Stomach (tissue), 9 donors: Measurements from ENCODE around the gene FAU. TPM values are rescaled to one million over a fixed set of nuclear protein-coding genes. Genes with fewer than 3 reads are reported as not detected.

ENCODE experiments used
- DNase-seq, 2 donors: peaks; one replicate each; pipeline versions ENCODE4 v3.0.0 to v3.0.0-alpha.2; 2013 to 2019
- H3K27ac ChIP-seq, 5 donors: fragments of 200-600 bp in 4 of 5; sonication (generic) in 4 of 5; one replicate each; pipeline ENCODE4 v1.5.1; 2013 to 2019; ENCODE audit warnings: mild to moderate bottlenecking in 1 of 5, moderate library complexity in 1 of 5
- H3K27me3 ChIP-seq, 3 donors: fragments of 200-600 bp; sonication (generic); one replicate each; pipeline ENCODE4 v1.5.1; 2017 to 2019; ENCODE audit warnings: mixed run types in 1 of 3
- H3K36me3 ChIP-seq, 4 donors: fragments of 200-600 bp; sonication (generic); 1 replicate in 3 of 4; 2 replicates in 1 of 4; pipeline ENCODE4 v1.5.1; 2016 to 2019
- H3K4me1 ChIP-seq, 4 donors: fragments of 200-600 bp; sonication (generic); one replicate each; pipeline ENCODE4 v1.5.1; 2016 to 2019
- H3K4me3 ChIP-seq, 4 donors: fragments of 200-600 bp; sonication (generic) in 3 of 4; one replicate each; pipeline ENCODE4 v1.5.1; 2016 to 2019; ENCODE audit warnings: mild to moderate bottlenecking in 1 of 4
- H3K9me3 ChIP-seq, 4 donors: fragments of 200-600 bp; sonication (generic); one replicate each; pipeline ENCODE4 v1.5.1; 2016 to 2019
- EP300 ChIP-seq: sonication (generic); formaldehyde crosslinking; IDR thresholded peaks from one replicate; pipeline ENCODE4 v1.6.1; 2017; ENCODE audit warnings: antibody characterized with exemption
- POLR2A ChIP-seq, 4 donors: fragments of 450-650 bp; IDR thresholded peaks; one replicate each; pipeline ENCODE4 v1.6.1; 2016; ENCODE audit warnings: antibody characterized with exemption in 4 of 4, control low read depth in 2 of 4, mild to moderate bottlenecking in 1 of 4, moderate library complexity in 1 of 4
- POLR2AphosphoS5 ChIP-seq, 3 donors: sonication (generic); formaldehyde crosslinking; IDR thresholded peaks; one replicate each; pipeline ENCODE4 v1.6.1; 2016; ENCODE audit warnings: antibody characterized with exemption in 3 of 3
- WGBS, 5 donors: extraction: QIAGEN DNeasy Blood & Tissue Kit in 3 of 5; methylation state at CpG; one replicate each; pipeline versions ENCODE4 v1.1.5 to v1.1.7; 2013 to 2018; 5-methylcytosine and 5-hydroxymethylcytosine counted together
- intact Hi-C: fragments of 100-400 bp; cut with DNase I; formaldehyde crosslinking; loops from one replicate; pipeline ENCODE4 v1.15.1; 2023; ENCODE audit warnings: low total_unique reads
- polyA plus RNA-seq, 3 donors: library from polyadenylated mRNA; stranded (reverse); fragments of 200-250 nt; gene quantifications; one replicate each; pipeline ENCODE4 v1.2.3, GENCODE V29; 2013
- total RNA-seq, 5 donors: library from RNA; depleted of rRNA; stranded (reverse); fragments of >200 nt; gene quantifications; one replicate each; pipeline versions ENCODE4 v1.1.0 to v1.2.3, GENCODE V29; 2014 to 2016
- TF ChIP-seq, protein P1 (sequence below), 7 experiments: fragments of 450-650 bp in 4 of 7; fragments of 200-600 bp in 3 of 7; sonication (generic) in 3 of 7; IDR thresholded peaks; one replicate each; pipeline ENCODE4 v1.5.1; 2016 to 2019; ENCODE audit warnings: antibody characterized with exemption in 7 of 7, control low read depth in 2 of 7, mild to moderate bottlenecking in 1 of 7
- donor health status: healthy with polysubstance abuse.
- donor health status: Bipolar disorder and iron deficiency.
- donor health status: healthy.

The FAU gene
- total and polyA plus RNA-seq, 8 donors = 456 to 1,872 (median 914) TPM

GRCh38 chr11:65169164-65169641, 47.3 kb upstream of the FAU start:
- intact Hi-C loops = no loop called here
- 65 to 74% (median 71%) methylated on average over 11 of the region's 11 CpGs for WGBS, 5 donors
- H3K4me3 ChIP-seq = no peak overlapping the region
- H3K36me3 ChIP-seq = no peaks in the 10 kb centered on the region
- DNase-seq = no peak
- peaks cover 0 to 7% (median 3%) of the 10 kb centered on the region in 4 donors for H3K4me1 ChIP-seq
- no peaks in the 10 kb centered on the region for H3K27me3 ChIP-seq
- H3K27ac ChIP-seq = no peak overlapping the region
- no peak for TF ChIP-seq EP300
- TF ChIP-seq POLR2A (IDR thresholded peaks at IDR 0.05) = no peak
- TF ChIP-seq, protein P1, sequence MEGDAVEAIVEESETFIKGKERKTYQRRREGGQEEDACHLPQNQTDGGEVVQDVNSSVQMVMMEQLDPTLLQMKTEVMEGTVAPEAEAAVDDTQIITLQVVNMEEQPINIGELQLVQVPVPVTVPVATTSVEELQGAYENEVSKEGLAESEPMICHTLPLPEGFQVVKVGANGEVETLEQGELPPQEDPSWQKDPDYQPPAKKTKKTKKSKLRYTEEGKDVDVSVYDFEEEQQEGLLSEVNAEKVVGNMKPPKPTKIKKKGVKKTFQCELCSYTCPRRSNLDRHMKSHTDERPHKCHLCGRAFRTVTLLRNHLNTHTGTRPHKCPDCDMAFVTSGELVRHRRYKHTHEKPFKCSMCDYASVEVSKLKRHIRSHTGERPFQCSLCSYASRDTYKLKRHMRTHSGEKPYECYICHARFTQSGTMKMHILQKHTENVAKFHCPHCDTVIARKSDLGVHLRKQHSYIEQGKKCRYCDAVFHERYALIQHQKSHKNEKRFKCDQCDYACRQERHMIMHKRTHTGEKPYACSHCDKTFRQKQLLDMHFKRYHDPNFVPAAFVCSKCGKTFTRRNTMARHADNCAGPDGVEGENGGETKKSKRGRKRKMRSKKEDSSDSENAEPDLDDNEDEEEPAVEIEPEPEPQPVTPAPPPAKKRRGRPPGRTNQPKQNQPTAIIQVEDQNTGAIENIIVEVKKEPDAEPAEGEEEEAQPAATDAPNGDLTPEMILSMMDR (IDR thresholded peaks at IDR 0.05) = no peak
- TF ChIP-seq POLR2AphosphoS5 (IDR thresholded peaks at IDR 0.05) = no peak
- H3K9me3 ChIP-seq = no peaks in the 10 kb centered on the region

DNA sequence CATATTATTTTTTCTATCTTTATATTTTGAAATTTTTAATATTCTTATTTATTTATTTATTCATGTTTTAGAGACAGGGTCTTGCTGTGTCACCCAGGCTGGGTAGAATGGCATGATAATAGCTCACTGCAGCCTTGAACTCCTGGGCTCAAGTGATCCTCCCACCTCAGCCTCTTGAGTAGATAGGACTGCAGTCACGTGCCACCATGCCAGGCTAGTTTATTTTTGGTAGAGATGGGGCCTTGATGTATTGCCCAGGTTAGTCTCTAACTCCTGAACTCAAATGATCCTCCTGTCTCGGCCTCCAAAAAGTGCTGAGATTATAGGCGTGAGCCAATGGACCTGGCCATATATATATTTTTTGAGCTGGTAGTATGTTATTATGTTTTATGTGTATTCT, 45.7 kb upstream of the FAU start:
- no peaks in the 10 kb centered on the region for H3K27me3 ChIP-seq
- H3K27ac ChIP-seq = no peak overlapping the region
- intact Hi-C loops = no loop called here
- H3K4me3 ChIP-seq = no peak overlapping the region
- WGBS, 5 donors = 86 to 96% (median 91%) methylated on average over 3 of the region's 3 CpGs
- no peak for DNase-seq
- H3K4me1 ChIP-seq = peaks cover 0 to 7% (median 3%) of the 10 kb centered on the region in 4 donors
- no peaks in the 10 kb centered on the region for H3K36me3 ChIP-seq
- H3K9me3 ChIP-seq = no peaks in the 10 kb centered on the region
- no peak for TF ChIP-seq POLR2A (IDR thresholded peaks at IDR 0.05)
- TF ChIP-seq, protein P1 (IDR thresholded peaks at IDR 0.05) = no peak
- TF ChIP-seq POLR2AphosphoS5 (IDR thresholded peaks at IDR 0.05) = no peak
- TF ChIP-seq EP300 = no peak

DNA sequence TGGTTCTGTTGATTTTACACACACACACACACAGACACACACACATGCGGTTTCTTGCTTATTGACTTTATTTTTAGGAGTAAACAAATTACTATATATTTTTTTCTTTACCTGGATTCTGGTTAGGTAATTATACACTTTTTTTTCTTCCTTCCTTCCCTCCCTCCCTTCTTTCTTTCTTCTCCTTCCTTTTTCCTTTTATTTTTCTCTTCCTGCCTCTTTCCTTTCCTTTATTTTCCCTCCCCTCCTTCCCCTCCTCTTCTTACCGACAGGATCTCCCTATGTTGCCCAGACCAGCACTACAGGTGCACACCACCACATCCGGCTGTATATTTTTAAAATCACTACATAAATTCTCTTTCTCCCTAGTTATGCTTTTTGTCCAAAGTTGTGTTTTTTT, 45.0 kb upstream of the FAU start:
- intact Hi-C loops = no loop called here
- TF ChIP-seq EP300 = no peak
- no peak for TF ChIP-seq POLR2AphosphoS5 (IDR thresholded peaks at IDR 0.05)
- Histone ChIP-seq H3K4me1 (peaks cover 0 to 7% (median 3%) of the 10 kb centered on the region in 4 donors), H3K36me3 (no peaks in the 10 kb centered on the region), H3K4me3 (no peak overlapping the region), H3K27me3 (no peaks in the 10 kb centered on the region), H3K27ac (no peak overlapping the region), H3K9me3 (no peaks in the 10 kb centered on the region)
- no peak for DNase-seq
- WGBS, 5 donors = 64 to 82% (median 76%) methylated on average over 3 of the region's 3 CpGs

DNA sequence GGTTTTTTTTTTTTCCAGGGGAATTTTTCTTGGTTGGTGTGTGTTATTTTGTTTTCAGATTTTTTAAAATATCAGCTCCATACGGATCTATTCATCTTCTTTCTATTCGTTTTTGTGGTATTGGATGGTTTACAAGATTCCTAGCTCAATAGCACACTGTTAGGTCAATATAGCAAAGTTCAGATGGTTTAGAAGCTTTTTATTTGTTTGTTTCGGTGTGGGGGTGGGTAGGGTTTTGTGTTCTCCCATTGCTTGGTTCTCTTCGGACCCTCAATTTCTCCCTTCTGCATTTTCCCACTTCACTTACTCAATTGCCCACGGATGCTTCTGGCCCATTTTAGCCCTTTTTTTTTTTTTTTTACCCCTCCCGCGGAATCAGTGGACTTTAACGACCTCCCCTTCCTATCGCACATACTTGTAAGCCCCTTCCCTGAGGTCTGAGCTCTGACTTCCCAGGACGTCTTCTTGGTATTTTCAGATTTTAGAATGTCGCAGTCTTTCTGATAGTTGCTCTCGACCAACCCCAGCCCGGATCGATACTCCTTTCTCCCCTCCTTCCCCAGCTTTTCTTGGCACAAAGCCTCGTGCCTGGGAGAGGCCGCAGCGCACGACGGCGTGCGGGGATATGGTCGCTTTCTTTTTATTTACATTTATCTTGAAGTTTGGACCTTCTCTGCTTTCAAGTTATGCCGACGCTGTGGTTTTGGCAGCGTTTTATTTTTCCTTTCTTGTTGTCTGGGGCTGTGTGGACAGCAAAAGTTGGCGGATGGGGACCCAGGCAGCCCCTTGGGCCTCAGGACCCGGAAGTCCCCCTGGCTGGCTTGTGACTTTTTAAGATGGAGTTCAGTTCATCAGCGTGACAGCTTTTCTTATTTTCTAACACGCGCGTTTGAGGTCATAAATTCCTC, 43.7 kb upstream of the FAU start:
- 31 to 40% (median 35%) methylated on average over 31 of the region's 31 CpGs for WGBS, 5 donors
- no peaks in the 10 kb centered on the region for H3K36me3 ChIP-seq
- H3K27me3 ChIP-seq = no peaks in the 10 kb centered on the region
- H3K9me3 ChIP-seq = no peaks in the 10 kb centered on the region
- peaks cover 0 to 7% (median 3%) of the 10 kb centered on the region in 4 donors for H3K4me1 ChIP-seq
- peak overlapping the region; percentile 8 to 35 (median 30) for H3K4me3 ChIP-seq
- peak overlapping the region in 1 of 5 donors; percentile 26 for H3K27ac ChIP-seq
- intact Hi-C loops = no loop called here
- TF ChIP-seq EP300 = no peak
- TF ChIP-seq POLR2A (IDR thresholded peaks at IDR 0.05) = no peak
- no peak for TF ChIP-seq POLR2AphosphoS5 (IDR thresholded peaks at IDR 0.05)
- TF ChIP-seq, protein P1 (IDR thresholded peaks at IDR 0.05) = no peak
- DNase-seq = peak in 1 of 2 donors; percentile 63
